Pancreas (tissue), 10 donors: ENCODE data around the gene RIN1. TPM values are rescaled to one million over a fixed set of nuclear protein-coding genes. Genes with fewer than 3 reads are reported as not detected.

ENCODE experiments used
- ATAC-seq, 4 donors: fragments of 200-7000 bp; cut with Tn5 transposase; one replicate each; pipeline versions ENCODE4 v1.8.0 to v1.9.1; 2020; ENCODE audit warnings: mild to moderate bottlenecking in 4 of 4, moderate library complexity in 4 of 4
- DNase-seq, 6 donors: peaks; one replicate each; pipeline ENCODE4 v3.0.0-alpha.2; 2020
- FAIRE-seq: peaks from 2 replicates; lab custom pipeline; 2012; peaks lifted over from hg19 to GRCh38; lab: Jason Lieb, UNC
- H3K27ac ChIP-seq, 4 donors: fragments of 200-600 bp; sonication (generic); 1 replicate in 3 of 4; 2 replicates in 1 of 4; pipeline versions ENCODE4 v1.5.0 to v1.8.0; 2020
- H3K27me3 ChIP-seq, 4 donors: fragments of 200-600 bp; one replicate each; pipeline ENCODE4 v1.8.0; 2021
- H3K36me3 ChIP-seq, 3 donors: fragments of 200-600 bp; sonication (generic) in 1 of 3; one replicate each; pipeline versions ENCODE4 v1.5.0 to v1.8.0; 2020 to 2021
- H3K4me1 ChIP-seq, 3 donors: fragments of 200-600 bp; one replicate each; pipeline ENCODE4 v1.8.0; 2021
- H3K4me3 ChIP-seq, 4 donors: fragments of 200-600 bp; sonication (generic) in 2 of 4; one replicate each; pipeline versions ENCODE4 v1.5.0 to v1.8.0; 2020 to 2021
- H3K9me3 ChIP-seq, 4 donors: fragments of 200-600 bp; one replicate each; pipeline ENCODE4 v1.8.0; 2021
- CTCF ChIP-seq, 4 donors: fragments of 200-600 bp; sonication (generic) in 3 of 4; IDR thresholded peaks; one replicate each; pipeline versions ENCODE4 v1.5.0 to v1.8.0; 2021; ENCODE audit warnings: antibody characterized with exemption in 4 of 4
- WGBS, 2 donors: extraction: QIAGEN DNeasy Blood & Tissue Kit; methylation state at CpG; one replicate each; pipeline ENCODE4 v1.1.7; 2013; 5-methylcytosine and 5-hydroxymethylcytosine counted together
- intact Hi-C, 3 donors: fragments of 100-400 bp; cut with DNase I; formaldehyde crosslinking; loops; one replicate each; pipeline versions ENCODE4 v1.11.1 to v1.14.2; 2022
- polyA plus RNA-seq, 2 donors: library from polyadenylated mRNA; stranded (reverse); fragments of 200-250 nt; gene quantifications; one replicate each; pipeline ENCODE4 v1.2.3, GENCODE V29; 2013
- total RNA-seq, 6 donors: library from RNA; stranded (reverse); fragmentation: NEBNext Ultra II Directional in 4 of 6; extraction: Animal tissue kit (Norgen Biotek cat#: 25700) in 4 of 6; gene quantifications; one replicate each; pipeline versions ENCODE4 v1.2.1 to v1.2.4, GENCODE V29; 2021 to 2023
- donor health status: healthy with polysubstance abuse.
- donor health status: DM: no; HTN: no; CAD: no; lungs with moderate emphysema.
- donor health status: DM: no; HTN: no; CAD: no.
- donor health status: control.
- donor health status: control.
- donor health status: Bipolar disorder and iron deficiency.
- donor health status: DM: yes; HTN: yes; CAD: no.
- donor health status: DM: no; HTN: no; CAD: no.
- donor health status: DM: no; HTN: no; CAD: no.
- donor health status: DM: yes; HTN: yes; CAD: no.

The RIN1 gene
- total and polyA plus RNA-seq, 8 donors = 2.7 to 15.7 (median 4.8) TPM

DNA sequence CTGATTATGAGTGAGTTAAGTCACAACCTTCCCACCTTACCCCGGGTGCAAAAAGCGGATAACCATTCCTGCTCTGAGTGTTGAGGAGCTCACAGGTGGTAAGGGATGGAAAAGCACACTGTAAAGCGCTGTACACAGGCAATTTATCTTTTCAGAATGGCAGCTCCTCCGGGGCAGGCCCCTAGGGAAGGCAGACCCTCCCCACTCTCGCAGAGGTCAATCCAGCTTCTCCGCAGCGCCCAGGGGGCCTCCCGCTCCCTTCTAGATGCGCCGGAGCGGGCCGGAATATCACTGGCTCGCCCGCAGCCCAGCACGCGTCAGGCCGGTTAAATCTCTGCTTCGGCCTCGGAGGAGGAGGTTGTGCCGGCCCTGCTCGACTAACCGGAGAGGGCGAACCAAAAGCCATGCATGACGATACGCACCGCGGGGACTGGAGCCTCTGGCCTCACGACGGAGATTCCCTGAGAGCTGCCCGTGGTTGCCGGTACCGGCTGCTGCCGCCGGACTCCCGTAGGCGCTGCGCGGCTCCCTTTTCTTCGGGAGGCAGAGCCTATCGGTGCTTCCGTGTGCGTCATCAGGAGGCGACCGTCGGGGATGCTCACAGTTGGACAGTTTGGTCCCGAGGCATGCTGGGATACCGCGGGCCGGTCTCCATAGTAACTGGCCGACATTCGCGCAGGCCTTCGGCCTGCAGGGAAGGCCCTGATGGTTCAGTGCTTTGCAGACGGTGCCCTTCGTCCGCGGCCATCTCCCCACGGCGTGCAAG, 8.5 kb upstream of the RIN1 start, which contains the start of gene BRMS1:
Gene BRMS1 (minus strand): TSS at position 555 of the 766 bp plus-strand sequence. CDS start 2,870 bp downstream, outside the sequence.
- Histone ChIP-seq H3K4me1 (peaks cover 0 to 33% (median 23%) of the 10 kb centered on the region in 3 donors), H3K9me3 (no peaks in the 10 kb centered on the region), H3K4me3 (peak within 1 kb of the TSS; percentile 55 to 91 (median 88)), H3K27ac (peak within 1 kb of the TSS; percentile 70 to 89 (median 77)), H3K27me3 (no peaks in the 10 kb centered on the region), H3K36me3 (peaks cover 0 to 16% (median 3%) of the 10 kb centered on the region in 3 donors)
- intact Hi-C loops = no loop called here
- peak in 1 of 4 donors; percentile 11 for TF ChIP-seq CTCF (IDR thresholded peaks at IDR 0.05)
- no peak for FAIRE-seq
- peak; percentile 96 to 99 (median 98) for DNase-seq
- peak; percentile 77 to 90 (median 82) for ATAC-seq
- WGBS, 2 donors = 0 to 1% methylated on average over 59 of the region's 59 CpGs

- Histone ChIP-seq H3K36me3 (peaks cover 0 to 21% (median 9%) of the 10 kb centered on the region in 3 donors), H3K9me3 (no peaks in the 10 kb centered on the region), H3K27ac (no peak overlapping the region), H3K4me3 (no peak overlapping the region), H3K27me3 (no peaks in the 10 kb centered on the region), H3K4me1 (peaks cover 0 to 21% (median 16%) of the 10 kb centered on the region in 3 donors)
- 82 to 86% methylated on average over 8 of the region's 8 CpGs for WGBS, 2 donors
- no peak for ATAC-seq
- TF ChIP-seq CTCF (IDR thresholded peaks at IDR 0.05) = no peak
- no peak for FAIRE-seq
- intact Hi-C loops = no loop called here
- peak in 2 of 6 donors; percentile 5 to 7 for DNase-seq
These were observed 6.9 kb upstream of the RIN1 start for GRCh38 chr11:66343176-66343575.

GRCh38 chr11:66341502-66342126, 5.4 kb upstream of the RIN1 start:
- WGBS, 2 donors = 90 to 95% methylated on average over 21 of the region's 21 CpGs
- intact Hi-C loops = no loop called here
- peaks cover 6 to 26% (median 16%) of the 10 kb centered on the region in 3 donors for H3K4me1 ChIP-seq
- H3K36me3 ChIP-seq = peaks cover 0 to 21% (median 9%) of the 10 kb centered on the region in 3 donors
- H3K27ac ChIP-seq = no peak overlapping the region
- no peak for ATAC-seq
- no peak for FAIRE-seq
- no peaks in the 10 kb centered on the region for H3K9me3 ChIP-seq
- no peaks in the 10 kb centered on the region for H3K27me3 ChIP-seq
- DNase-seq = peak in 2 of 6 donors; percentile 23
- TF ChIP-seq CTCF (IDR thresholded peaks at IDR 0.05) = no peak
- no peak overlapping the region for H3K4me3 ChIP-seq

GRCh38 chr11:66340596-66341501, 4.6 kb upstream of the RIN1 start:
- FAIRE-seq = no peak

More at GRCh38 chr11:66340596-66341501, 4.6 kb upstream of the RIN1 start:
- no peaks in the 10 kb centered on the region for H3K9me3 ChIP-seq
- H3K4me3 ChIP-seq = no peak overlapping the region
- H3K27me3 ChIP-seq = no peaks in the 10 kb centered on the region
- TF ChIP-seq CTCF (IDR thresholded peaks at IDR 0.05) = no peak
- no peak overlapping the region for H3K27ac ChIP-seq
- peaks cover 0 to 21% (median 9%) of the 10 kb centered on the region in 3 donors for H3K36me3 ChIP-seq
- ATAC-seq = no peak
- 90 to 92% methylated on average over 28 of the region's 28 CpGs for WGBS, 2 donors
- intact Hi-C loops = no loop called here
- peak in 2 of 6 donors; percentile 14 to 54 for DNase-seq
- peaks cover 10 to 22% (median 13%) of the 10 kb centered on the region in 3 donors for H3K4me1 ChIP-seq
